Ishikawa (cell line): ENCODE data around the gene FRMPD3.

Source experiments
- EP300 ChIP-seq: IDR thresholded peaks from 2 replicates; pipeline ENCODE4 v1.6.1; 2012; ENCODE audit warnings: borderline replicate concordance
- FOXM1 ChIP-seq: IDR thresholded peaks from 2 replicates; pipeline ENCODE4 v1.6.1; 2012; ENCODE audit warnings: low read depth, borderline replicate concordance
- MAX ChIP-seq: IDR thresholded peaks from 2 replicates; pipeline ENCODE4 v1.6.1; 2012
- REST ChIP-seq: IDR thresholded peaks from 2 replicates; pipeline ENCODE4 v1.6.1; 2012; ENCODE audit warnings: low read depth, mild to moderate bottlenecking
- TAF1 ChIP-seq: IDR thresholded peaks from 2 replicates; pipeline ENCODE4 v1.6.1; 2012; ENCODE audit warnings: low read depth, mild to moderate bottlenecking
- TCF12 ChIP-seq: IDR thresholded peaks from 2 replicates; pipeline ENCODE4 v1.6.1; 2012; ENCODE audit warnings: low read depth
- TEAD4 ChIP-seq: IDR thresholded peaks from 2 replicates; pipeline ENCODE4 v1.6.1; 2012

- TF ChIP-seq TCF12: no peak
- TF ChIP-seq FOXM1: no peak
- no peak for TF ChIP-seq TEAD4
- TF ChIP-seq TAF1: no peak
- no peak for TF ChIP-seq REST
- TF ChIP-seq EP300: no peak
- no peak for TF ChIP-seq MAX
Observed at GRCh38 chrX:107477406-107477805, 28.0 kb downstream of the FRMPD3 start.
